Stomach (tissue), 9 donors: ENCODE data around the gene NR1D1. TPM values are rescaled to one million over a fixed set of nuclear protein-coding genes. Genes with fewer than 3 reads are reported as not detected.

Experiments used
- DNase-seq, 2 donors: peaks; one replicate each; pipeline versions ENCODE4 v3.0.0 to v3.0.0-alpha.2; 2013 to 2019
- H3K27ac ChIP-seq, 5 donors: fragments of 200-600 bp in 4 of 5; sonication (generic) in 4 of 5; one replicate each; pipeline ENCODE4 v1.5.1; 2013 to 2019; ENCODE audit warnings: mild to moderate bottlenecking in 1 of 5, moderate library complexity in 1 of 5
- H3K27me3 ChIP-seq, 3 donors: fragments of 200-600 bp; sonication (generic); one replicate each; pipeline ENCODE4 v1.5.1; 2017 to 2019; ENCODE audit warnings: mixed run types in 1 of 3
- H3K36me3 ChIP-seq, 4 donors: fragments of 200-600 bp; sonication (generic); 1 replicate in 3 of 4; 2 replicates in 1 of 4; pipeline ENCODE4 v1.5.1; 2016 to 2019
- H3K4me1 ChIP-seq, 4 donors: fragments of 200-600 bp; sonication (generic); one replicate each; pipeline ENCODE4 v1.5.1; 2016 to 2019
- H3K4me3 ChIP-seq, 4 donors: fragments of 200-600 bp; sonication (generic) in 3 of 4; one replicate each; pipeline ENCODE4 v1.5.1; 2016 to 2019; ENCODE audit warnings: mild to moderate bottlenecking in 1 of 4
- H3K9me3 ChIP-seq, 4 donors: fragments of 200-600 bp; sonication (generic); one replicate each; pipeline ENCODE4 v1.5.1; 2016 to 2019
- EP300 ChIP-seq: sonication (generic); formaldehyde crosslinking; IDR thresholded peaks from one replicate; pipeline ENCODE4 v1.6.1; 2017; ENCODE audit warnings: antibody characterized with exemption
- POLR2A ChIP-seq, 4 donors: fragments of 450-650 bp; IDR thresholded peaks; one replicate each; pipeline ENCODE4 v1.6.1; 2016; ENCODE audit warnings: antibody characterized with exemption in 4 of 4, control low read depth in 2 of 4, mild to moderate bottlenecking in 1 of 4, moderate library complexity in 1 of 4
- POLR2AphosphoS5 ChIP-seq, 3 donors: sonication (generic); formaldehyde crosslinking; IDR thresholded peaks; one replicate each; pipeline ENCODE4 v1.6.1; 2016; ENCODE audit warnings: antibody characterized with exemption in 3 of 3
- WGBS, 5 donors: extraction: QIAGEN DNeasy Blood & Tissue Kit in 3 of 5; methylation state at CpG; one replicate each; pipeline versions ENCODE4 v1.1.5 to v1.1.7; 2013 to 2018; 5-methylcytosine and 5-hydroxymethylcytosine counted together
- intact Hi-C: fragments of 100-400 bp; cut with DNase I; formaldehyde crosslinking; loops from one replicate; pipeline ENCODE4 v1.15.1; 2023; ENCODE audit warnings: low total_unique reads
- polyA plus RNA-seq, 3 donors: library from polyadenylated mRNA; stranded (reverse); fragments of 200-250 nt; gene quantifications; one replicate each; pipeline ENCODE4 v1.2.3, GENCODE V29; 2013
- total RNA-seq, 5 donors: library from RNA; depleted of rRNA; stranded (reverse); fragments of >200 nt; gene quantifications; one replicate each; pipeline versions ENCODE4 v1.1.0 to v1.2.3, GENCODE V29; 2014 to 2016
- TF ChIP-seq, protein P1 (sequence below), 7 experiments: fragments of 450-650 bp in 4 of 7; fragments of 200-600 bp in 3 of 7; sonication (generic) in 3 of 7; IDR thresholded peaks; one replicate each; pipeline ENCODE4 v1.5.1; 2016 to 2019; ENCODE audit warnings: antibody characterized with exemption in 7 of 7, control low read depth in 2 of 7, mild to moderate bottlenecking in 1 of 7
- donor health status: healthy with polysubstance abuse.
- donor health status: Bipolar disorder and iron deficiency.
- donor health status: healthy.

NR1D1 gene
- total and polyA plus RNA-seq, 8 donors = 2.8 to 20.5 (median 9.3) TPM

DNA sequence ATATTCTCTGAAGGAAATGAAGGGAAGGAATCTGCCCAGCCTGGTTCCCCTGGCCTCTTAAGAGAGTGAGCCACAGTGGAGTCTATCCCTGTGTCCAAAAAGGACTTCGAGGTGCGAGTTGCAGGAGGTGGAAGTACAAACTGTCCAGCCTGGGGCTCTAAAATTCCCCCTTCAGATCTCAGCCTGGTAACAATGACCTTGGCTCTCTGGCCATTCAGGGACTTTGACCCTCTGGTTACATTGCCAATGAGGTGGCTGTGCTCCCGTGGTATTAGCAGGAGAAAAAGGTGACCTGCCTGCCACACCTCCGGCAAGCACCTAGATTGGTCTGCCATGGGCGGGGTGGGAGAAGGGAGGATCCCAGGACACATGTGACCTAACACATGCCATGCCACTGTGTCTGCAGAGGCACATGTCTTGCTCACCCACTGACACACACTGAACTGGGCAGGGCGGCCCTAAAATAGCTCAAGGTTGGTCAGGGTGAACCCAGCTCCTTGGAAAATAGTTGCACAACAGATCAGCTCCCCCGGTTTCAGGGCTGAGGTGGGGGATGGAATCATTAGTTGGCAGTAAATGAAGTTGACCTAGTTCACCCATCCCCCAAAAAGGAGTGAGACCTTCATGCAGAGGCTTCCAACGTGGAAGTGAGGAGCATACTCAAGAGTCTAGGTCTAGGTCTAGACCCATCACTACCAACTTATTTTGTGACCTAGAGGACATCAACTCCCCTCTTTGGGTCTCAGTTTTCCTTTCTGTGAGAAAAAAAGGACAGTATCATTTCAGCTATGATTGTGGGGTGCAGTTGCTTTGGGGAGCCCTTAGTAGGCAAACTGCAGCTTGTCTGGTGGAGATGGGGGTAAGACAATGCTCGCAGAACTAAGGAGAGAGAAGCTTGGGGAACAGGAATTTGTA is 2.2 kb downstream of the NR1D1 start:
- Histone ChIP-seq H3K27ac (peak overlapping the region; percentile 91 to 98 (median 97)), H3K27me3 (no peaks in the 10 kb centered on the region), H3K4me3 (peak overlapping the region; percentile 64 to 82 (median 70)), H3K9me3 (no peaks in the 10 kb centered on the region), H3K4me1 (peaks cover 81 to 90% (median 86%) of the 10 kb centered on the region in 4 donors), H3K36me3 (peaks cover 35 to 43% (median 42%) of the 10 kb centered on the region in 4 donors)
- intact Hi-C loops = no loop called here
- peak; percentile 85 to 89 for DNase-seq
- TF ChIP-seq, protein P1, sequence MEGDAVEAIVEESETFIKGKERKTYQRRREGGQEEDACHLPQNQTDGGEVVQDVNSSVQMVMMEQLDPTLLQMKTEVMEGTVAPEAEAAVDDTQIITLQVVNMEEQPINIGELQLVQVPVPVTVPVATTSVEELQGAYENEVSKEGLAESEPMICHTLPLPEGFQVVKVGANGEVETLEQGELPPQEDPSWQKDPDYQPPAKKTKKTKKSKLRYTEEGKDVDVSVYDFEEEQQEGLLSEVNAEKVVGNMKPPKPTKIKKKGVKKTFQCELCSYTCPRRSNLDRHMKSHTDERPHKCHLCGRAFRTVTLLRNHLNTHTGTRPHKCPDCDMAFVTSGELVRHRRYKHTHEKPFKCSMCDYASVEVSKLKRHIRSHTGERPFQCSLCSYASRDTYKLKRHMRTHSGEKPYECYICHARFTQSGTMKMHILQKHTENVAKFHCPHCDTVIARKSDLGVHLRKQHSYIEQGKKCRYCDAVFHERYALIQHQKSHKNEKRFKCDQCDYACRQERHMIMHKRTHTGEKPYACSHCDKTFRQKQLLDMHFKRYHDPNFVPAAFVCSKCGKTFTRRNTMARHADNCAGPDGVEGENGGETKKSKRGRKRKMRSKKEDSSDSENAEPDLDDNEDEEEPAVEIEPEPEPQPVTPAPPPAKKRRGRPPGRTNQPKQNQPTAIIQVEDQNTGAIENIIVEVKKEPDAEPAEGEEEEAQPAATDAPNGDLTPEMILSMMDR (IDR thresholded peaks at IDR 0.05) = no peak
- TF ChIP-seq POLR2A (IDR thresholded peaks at IDR 0.05) (no peak), EP300 (no peak), POLR2AphosphoS5 (IDR thresholded peaks at IDR 0.05) (peak; percentile 70 to 93 (median 73))
- 13 to 27% (median 16%) methylated on average over 6 to 9 of the region's 9 CpGs for WGBS, 5 donors

DNA sequence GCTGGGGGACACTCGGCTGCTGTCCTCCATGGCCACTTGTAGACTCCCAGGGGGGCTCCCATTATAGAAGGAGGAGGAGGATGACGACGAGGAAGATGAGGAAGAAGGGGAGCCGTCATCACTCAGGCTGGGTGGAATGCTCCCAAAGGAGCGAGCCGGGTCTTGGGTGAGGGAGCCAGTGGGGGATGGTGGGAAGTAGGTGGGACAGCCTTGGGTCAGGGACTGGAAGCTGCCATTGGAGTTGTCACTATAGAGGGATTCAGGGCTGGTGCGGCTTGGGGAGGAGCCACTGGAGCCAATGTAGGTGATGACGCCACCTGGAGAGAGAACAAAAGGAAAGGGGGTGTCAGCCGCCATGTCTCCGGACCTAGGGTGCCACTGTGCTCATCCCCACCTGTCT is 3.3 kb downstream of the NR1D1 start:
- 75 to 82% (median 80%) methylated on average over 10 of the region's 10 CpGs for WGBS, 5 donors
- no peaks in the 10 kb centered on the region for H3K9me3 ChIP-seq
- H3K27me3 ChIP-seq = no peaks in the 10 kb centered on the region
- peaks cover 81 to 90% (median 85%) of the 10 kb centered on the region in 4 donors for H3K4me1 ChIP-seq
- H3K27ac ChIP-seq = peak overlapping the region; percentile 91 to 98 (median 97)
- no peak for DNase-seq
- peak overlapping the region in 2 of 4 donors; percentile 64 to 76 for H3K4me3 ChIP-seq
- TF ChIP-seq EP300 = no peak
- TF ChIP-seq POLR2A (IDR thresholded peaks at IDR 0.05) = no peak
- TF ChIP-seq POLR2AphosphoS5 (IDR thresholded peaks at IDR 0.05) = no peak
- TF ChIP-seq, protein P1 (IDR thresholded peaks at IDR 0.05) = no peak
- intact Hi-C loops = no loop called here
- H3K36me3 ChIP-seq = peaks cover 41 to 54% (median 53%) of the 10 kb centered on the region in 4 donors

DNA sequence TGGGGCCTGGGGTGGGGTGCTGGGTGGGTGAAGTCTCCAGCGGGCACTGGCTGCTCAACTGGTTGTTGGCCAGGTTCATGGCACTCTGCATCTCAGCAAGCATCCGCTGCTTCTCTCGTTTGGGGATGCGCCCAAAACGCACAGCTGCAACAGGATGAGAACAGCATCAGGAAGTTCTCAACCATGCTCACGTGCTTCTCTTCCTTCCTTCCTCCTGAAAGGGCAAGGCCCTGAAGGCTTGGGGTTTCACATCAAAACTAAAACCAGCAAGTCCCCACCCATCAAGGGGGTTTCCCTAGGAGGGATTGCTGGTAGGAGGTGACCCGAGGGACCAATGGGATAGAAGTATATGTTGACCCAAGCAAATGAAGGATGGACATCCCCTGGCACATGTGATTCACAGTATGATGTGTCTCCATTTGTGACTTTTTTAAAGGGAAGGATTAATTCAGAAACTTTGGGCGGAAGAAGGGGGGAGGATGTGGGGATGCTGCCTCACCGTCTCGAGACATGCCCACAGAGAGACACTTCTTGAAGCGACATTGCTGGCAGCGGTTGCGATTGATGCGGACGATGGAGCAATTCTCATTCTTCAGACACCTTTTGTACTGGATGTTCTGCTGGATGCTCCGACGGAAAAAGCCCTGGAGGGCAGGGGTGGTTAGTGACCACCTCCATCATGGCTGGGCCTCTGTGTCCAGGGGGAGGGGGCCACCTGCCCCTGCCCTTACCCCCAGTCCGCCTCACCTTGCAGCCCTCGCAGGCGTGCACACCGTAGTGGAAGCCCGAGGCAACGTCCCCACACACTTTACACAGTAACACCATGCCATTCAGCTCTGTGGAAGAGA is 4.2 kb downstream of the NR1D1 start:
- intact Hi-C loops = no loop called here
- DNase-seq = peak; percentile 57 to 84
- H3K36me3 ChIP-seq = peaks cover 41 to 63% (median 62%) of the 10 kb centered on the region in 4 donors
- H3K9me3 ChIP-seq = no peaks in the 10 kb centered on the region
- no peaks in the 10 kb centered on the region for H3K27me3 ChIP-seq
- 53 to 59% (median 57%) methylated on average over 23 of the region's 23 CpGs for WGBS, 5 donors
- peak overlapping the region; percentile 91 to 98 (median 97) for H3K27ac ChIP-seq
- H3K4me1 ChIP-seq = peaks cover 81 to 90% (median 85%) of the 10 kb centered on the region in 4 donors
- peak overlapping the region in 2 of 4 donors; percentile 64 to 76 for H3K4me3 ChIP-seq
- peak; percentile 17 to 74 (median 66) for TF ChIP-seq POLR2AphosphoS5 (IDR thresholded peaks at IDR 0.05)
- no peak for TF ChIP-seq EP300

DNA sequence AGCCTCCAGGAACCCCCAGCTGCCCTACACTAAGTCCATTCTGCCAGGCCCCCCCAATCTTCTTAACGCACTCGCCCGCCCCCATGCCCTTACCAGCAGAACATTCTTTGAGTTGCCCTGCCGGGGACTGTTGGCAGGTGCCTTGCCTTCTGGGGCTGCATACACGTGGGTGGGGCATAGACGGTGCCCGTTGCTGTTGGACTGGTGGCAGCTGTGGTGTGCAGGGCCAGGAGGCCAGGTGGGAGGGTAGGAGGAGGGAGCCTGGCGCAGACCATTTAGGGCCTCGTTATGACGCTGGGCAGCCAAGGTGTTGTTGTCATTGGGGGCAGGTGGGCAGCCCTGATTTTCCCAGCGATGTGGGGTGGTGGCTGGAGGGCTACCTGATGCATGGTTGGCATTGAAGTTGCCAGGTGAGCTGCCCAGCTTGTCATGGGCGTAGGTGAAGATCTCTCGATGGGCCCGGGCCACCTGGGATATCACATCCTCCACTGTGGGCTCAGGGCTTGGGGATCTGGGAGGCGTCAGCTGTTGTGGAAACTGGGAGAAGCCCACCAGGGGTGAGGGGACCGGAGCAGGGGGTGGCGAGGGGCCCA is 4.9 kb downstream of the NR1D1 start:
- TF ChIP-seq POLR2A (IDR thresholded peaks at IDR 0.05) = peak in 1 of 4 donors; percentile 20
- TF ChIP-seq, protein P1 (IDR thresholded peaks at IDR 0.05) = no peak
- WGBS, 5 donors = 42 to 55% (median 52%) methylated on average over 12 to 17 of the region's 17 CpGs
- Histone ChIP-seq H3K4me1 (peaks cover 83 to 91% (median 84%) of the 10 kb centered on the region in 4 donors), H3K27me3 (no peaks in the 10 kb centered on the region), H3K9me3 (no peaks in the 10 kb centered on the region), H3K27ac (peak overlapping the region; percentile 91 to 98 (median 97)), H3K36me3 (peaks cover 41 to 70% (median 69%) of the 10 kb centered on the region in 4 donors), H3K4me3 (peak overlapping the region in 1 of 4 donors; percentile 76)
- DNase-seq = peak; percentile 28 to 73
- intact Hi-C loops = no loop called here
